Measurements from ENCODE around the gene TET3. TPM values are rescaled to one million over a fixed set of nuclear protein-coding genes. Genes with fewer than 3 reads are reported as not detected.
A peak's percentile ranks its signal among the peaks of the same experiment; 100 is the strongest.
"Not testable (repeated sequence)": the region's sequence is repeated elsewhere in the genome, so short reads cannot be mapped to it uniquely, and the experiment has no call there.

TET3 gene
- total RNA-seq, 3 donors from 2014 or later, result 7.9 to 13.2 (median 9.8) TPM

- TF ChIP-seq POLR2A (IDR thresholded peaks at IDR 0.05), result no peak
- TF ChIP-seq, protein P1, sequence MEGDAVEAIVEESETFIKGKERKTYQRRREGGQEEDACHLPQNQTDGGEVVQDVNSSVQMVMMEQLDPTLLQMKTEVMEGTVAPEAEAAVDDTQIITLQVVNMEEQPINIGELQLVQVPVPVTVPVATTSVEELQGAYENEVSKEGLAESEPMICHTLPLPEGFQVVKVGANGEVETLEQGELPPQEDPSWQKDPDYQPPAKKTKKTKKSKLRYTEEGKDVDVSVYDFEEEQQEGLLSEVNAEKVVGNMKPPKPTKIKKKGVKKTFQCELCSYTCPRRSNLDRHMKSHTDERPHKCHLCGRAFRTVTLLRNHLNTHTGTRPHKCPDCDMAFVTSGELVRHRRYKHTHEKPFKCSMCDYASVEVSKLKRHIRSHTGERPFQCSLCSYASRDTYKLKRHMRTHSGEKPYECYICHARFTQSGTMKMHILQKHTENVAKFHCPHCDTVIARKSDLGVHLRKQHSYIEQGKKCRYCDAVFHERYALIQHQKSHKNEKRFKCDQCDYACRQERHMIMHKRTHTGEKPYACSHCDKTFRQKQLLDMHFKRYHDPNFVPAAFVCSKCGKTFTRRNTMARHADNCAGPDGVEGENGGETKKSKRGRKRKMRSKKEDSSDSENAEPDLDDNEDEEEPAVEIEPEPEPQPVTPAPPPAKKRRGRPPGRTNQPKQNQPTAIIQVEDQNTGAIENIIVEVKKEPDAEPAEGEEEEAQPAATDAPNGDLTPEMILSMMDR (IDR thresholded peaks at IDR 0.05), result no peak
- Histone ChIP-seq H3K4me3 (no peak overlapping the region), H3K27me3 (no peaks in the 10 kb centered on the region), H3K4me1 (no peaks in the 10 kb centered on the region), H3K9me3 (no peaks in the 10 kb centered on the region), H3K27ac (peak overlapping the region in 1 of 2 donors; percentile 10), H3K36me3 (no peaks in the 10 kb centered on the region)
- DNase-seq (ENCODE audit: low spot score in 2 of 2), result no peak
- intact Hi-C loops (cut with DNase I; ENCODE audit: low total_unique reads), result no loop called here
These were observed 45.9 kb upstream of the TET3 start for GRCh38 chr2:73938718-73939352.

DNA sequence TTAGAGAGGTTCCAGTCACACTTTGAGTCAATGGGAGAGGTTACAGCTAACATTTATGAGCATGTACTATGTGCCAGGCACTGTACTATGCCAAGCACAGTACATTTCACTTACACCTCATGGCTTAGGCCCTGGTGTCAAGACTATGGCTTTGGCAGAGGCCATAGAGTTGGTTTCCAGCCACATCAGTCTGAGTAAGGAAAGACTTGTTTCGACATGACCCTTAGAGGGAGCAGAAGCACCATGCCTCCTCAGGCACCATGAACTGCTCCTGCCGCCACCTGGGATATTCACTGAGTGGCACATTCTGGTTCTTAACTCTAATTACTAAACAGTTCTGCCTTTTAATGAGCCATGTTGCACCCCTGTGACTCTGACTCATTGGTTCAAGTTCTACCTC is 45.3 kb upstream of the TET3 start:
- Histone ChIP-seq H3K9me3 (no peaks in the 10 kb centered on the region), H3K27me3 (no peaks in the 10 kb centered on the region), H3K4me1 (no peaks in the 10 kb centered on the region), H3K36me3 (no peaks in the 10 kb centered on the region), H3K27ac (peak overlapping the region in 1 of 2 donors; percentile 15), H3K4me3 (no peak overlapping the region)
- TF ChIP-seq POLR2AphosphoS5 (IDR thresholded peaks at IDR 0.05), result no peak
- TF ChIP-seq POLR2A (IDR thresholded peaks at IDR 0.05), result no peak
- TF ChIP-seq, protein P1 (IDR thresholded peaks at IDR 0.05), result no peak
- intact Hi-C loops (cut with DNase I; ENCODE audit: low total_unique reads), result no loop called here
- no peak for DNase-seq (ENCODE audit: low spot score in 2 of 2)

DNA sequence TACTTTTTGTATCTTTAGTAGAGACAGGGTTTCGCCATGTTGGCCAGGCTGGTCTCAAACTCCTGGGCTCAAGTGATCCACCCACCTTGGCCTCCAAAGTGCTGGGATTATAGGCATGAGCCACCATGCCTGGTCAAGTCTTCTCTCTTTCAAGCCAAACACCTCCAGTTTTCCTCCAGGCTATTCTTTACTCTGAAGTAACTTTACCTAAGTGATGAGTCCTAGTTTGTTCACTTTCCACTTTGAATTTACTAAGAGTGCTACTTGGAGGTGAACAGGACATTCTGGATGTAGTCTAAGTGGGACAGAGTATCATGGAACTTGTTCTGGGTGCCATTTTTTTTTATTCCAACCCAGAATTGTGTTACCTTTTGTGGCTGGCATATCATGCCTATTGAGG is 44.6 kb upstream of the TET3 start:
- H3K36me3 ChIP-seq; H3K4me3 ChIP-seq; H3K4me1 ChIP-seq; intact Hi-C loops (cut with DNase I; ENCODE audit: low total_unique reads); H3K9me3 ChIP-seq; DNase-seq (ENCODE audit: low spot score in 2 of 2); H3K27ac ChIP-seq; H3K27me3 ChIP-seq: not testable (repeated sequence)

DNA sequence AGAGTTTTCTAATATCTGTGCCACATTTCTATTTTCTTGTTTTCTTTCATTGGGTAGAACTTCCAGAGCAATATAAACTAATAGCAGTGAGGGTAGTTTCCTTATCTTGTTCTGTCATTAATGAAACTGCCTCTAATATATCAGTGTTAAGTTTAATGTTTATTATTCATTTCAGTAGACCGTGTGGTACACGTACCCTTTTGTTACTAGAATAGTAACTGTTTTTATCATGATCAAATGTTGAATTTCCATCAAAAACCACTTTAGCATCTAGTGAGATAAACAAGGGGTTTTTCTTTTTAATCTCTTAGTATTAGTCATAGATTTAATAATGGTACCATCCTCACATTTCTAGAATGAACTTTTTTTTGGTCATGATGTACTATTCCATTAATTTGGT is 42.0 kb upstream of the TET3 start:
- no peaks in the 10 kb centered on the region for H3K36me3 ChIP-seq
- intact Hi-C loops (cut with DNase I; ENCODE audit: low total_unique reads), result no loop called here

GRCh38 chr2:73944714-73945113 is 40.0 kb upstream of the TET3 start:
- Histone ChIP-seq H3K36me3 (no peaks in the 10 kb centered on the region), H3K27ac (no peak overlapping the region), H3K4me1 (no peaks in the 10 kb centered on the region), H3K9me3 (no peaks in the 10 kb centered on the region), H3K27me3 (no peaks in the 10 kb centered on the region), H3K4me3 (no peak overlapping the region)
- DNase-seq (ENCODE audit: low spot score in 2 of 2), result no peak
- no peak for TF ChIP-seq POLR2AphosphoS5 (IDR thresholded peaks at IDR 0.05)
- TF ChIP-seq, protein P1 (IDR thresholded peaks at IDR 0.05), result no peak
- no peak for TF ChIP-seq POLR2A (IDR thresholded peaks at IDR 0.05)
- intact Hi-C loops (cut with DNase I; ENCODE audit: low total_unique reads), result no loop called here

More for the DNA sequence above, 42.0 kb upstream of the TET3 start:
- H3K27me3 ChIP-seq, result no peaks in the 10 kb centered on the region
- no peaks in the 10 kb centered on the region for H3K9me3 ChIP-seq
- H3K4me3 ChIP-seq, result no peak overlapping the region
- H3K27ac ChIP-seq, result no peak overlapping the region
- TF ChIP-seq, protein P1 (IDR thresholded peaks at IDR 0.05), result no peak
- TF ChIP-seq POLR2A (IDR thresholded peaks at IDR 0.05), result no peak
- TF ChIP-seq POLR2AphosphoS5 (IDR thresholded peaks at IDR 0.05), result no peak
- DNase-seq (ENCODE audit: low spot score in 2 of 2), result no peak
- H3K4me1 ChIP-seq, result no peaks in the 10 kb centered on the region

DNA sequence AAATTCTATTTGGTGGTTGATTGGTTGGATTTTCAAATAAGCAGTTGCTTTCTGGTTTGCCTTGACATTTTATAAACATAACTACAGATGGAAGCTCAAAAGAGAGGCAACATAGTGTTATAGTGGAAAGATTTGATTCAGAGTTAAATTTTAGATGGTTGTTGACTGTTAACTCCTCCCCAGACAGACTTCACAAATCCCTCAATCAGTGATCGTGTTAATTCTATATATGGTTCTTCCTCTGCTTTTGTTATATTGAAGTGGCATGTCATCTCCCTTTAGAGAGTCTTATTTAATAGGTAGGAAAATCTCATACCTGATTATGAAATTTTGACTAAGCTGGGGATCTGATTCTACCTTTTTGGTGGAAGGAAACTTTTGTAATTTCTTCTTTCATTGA is 38.5 kb upstream of the TET3 start:
- no peak for DNase-seq (ENCODE audit: low spot score in 2 of 2)
- H3K27ac ChIP-seq, result no peak overlapping the region
- TF ChIP-seq, protein P1 (IDR thresholded peaks at IDR 0.05), result no peak
- TF ChIP-seq POLR2AphosphoS5 (IDR thresholded peaks at IDR 0.05) (no peak), POLR2A (IDR thresholded peaks at IDR 0.05) (no peak)

More for the DNA sequence above, 38.5 kb upstream of the TET3 start:
- intact Hi-C loops (cut with DNase I; ENCODE audit: low total_unique reads), result no loop called here
- Histone ChIP-seq H3K27me3 (no peaks in the 10 kb centered on the region), H3K36me3 (no peaks in the 10 kb centered on the region), H3K9me3 (no peaks in the 10 kb centered on the region), H3K4me1 (no peaks in the 10 kb centered on the region), H3K4me3 (no peak overlapping the region)
